DOHH2 (cell line): ENCODE results near the gene NPPA.

Experiments used
- H3F3A ChIP-seq: fragments of 200-600 bp; sonication (generic), shearing (Covaris generic); 2 replicates; pipeline ENCODE4 v1.6.0; 2016; ENCODE audit warnings: antibody characterized with exemption, mild to moderate bottlenecking; ENCODE audit not compliant: control insufficient read depth, insufficient read depth
- H3K27ac ChIP-seq: fragments of 200-600 bp; sonication (generic); 2 replicates; pipeline ENCODE4 v1.5.1; 2014; ENCODE audit warnings: low read depth, mild to moderate bottlenecking, low read length, moderate library complexity
- H3K27me3 ChIP-seq: fragments of 200-600 bp; sonication (generic); 2 replicates; pipeline ENCODE4 v1.6.1; 2014; ENCODE audit warnings: mild to moderate bottlenecking, low read length, mixed read lengths; ENCODE audit not compliant: control insufficient read depth
- H3K36me3 ChIP-seq: fragments of 200-600 bp; sonication (generic); 2 replicates; pipeline ENCODE4 v1.6.1; 2014; ENCODE audit warnings: mild to moderate bottlenecking, low read length, moderate library complexity, mixed read lengths; ENCODE audit not compliant: control insufficient read depth
- H3K4me1 ChIP-seq: fragments of 200-600 bp; sonication (generic); 2 replicates; pipeline ENCODE4 v1.6.1; 2014; ENCODE audit warnings: mild to moderate bottlenecking, low read length, mixed read lengths; ENCODE audit not compliant: control insufficient read depth
- H3K4me2 ChIP-seq: fragments of 200-600 bp; sonication (generic); 2 replicates; pipeline ENCODE4 v1.6.0; 2014; ENCODE audit warnings: mild to moderate bottlenecking, low read length, moderate library complexity
- H3K4me3 ChIP-seq: fragments of 200-600 bp; sonication (generic); 2 replicates; pipeline ENCODE4 v1.5.1; 2014; ENCODE audit warnings: mild to moderate bottlenecking, low read length, mixed read lengths
- H3K79me2 ChIP-seq: fragments of 200-600 bp; sonication (generic); 2 replicates; pipeline ENCODE4 v1.6.1; 2014; ENCODE audit warnings: mild to moderate bottlenecking, low read length, mixed read lengths; ENCODE audit not compliant: control insufficient read depth
- H3K9me2 ChIP-seq: fragments of 200-600 bp; sonication (generic); replicated peaks from 2 replicates; pipeline ENCODE4 v1.6.1; 2014; ENCODE audit warnings: mild to moderate bottlenecking, low read length, mixed read lengths; ENCODE audit not compliant: control insufficient read depth
- H3K9me3 ChIP-seq: fragments of 200-600 bp; sonication (generic); 2 replicates; pipeline ENCODE4 v1.6.1; 2014; ENCODE audit warnings: antibody characterized with exemption, low read length, mixed read lengths; ENCODE audit not compliant: control insufficient read depth, insufficient read depth
- H4K20me1 ChIP-seq: fragments of 200-600 bp; sonication (generic); 2 replicates; pipeline ENCODE4 v1.6.0; 2014; ENCODE audit warnings: low read depth, mild to moderate bottlenecking, antibody characterized with exemption, low read length, moderate library complexity; ENCODE audit not compliant: control insufficient read depth, insufficient read depth
- EZH2phosphoT487 ChIP-seq: fragments of 200-600 bp; sonication (generic); IDR thresholded peaks from 2 replicates; pipeline ENCODE4 v1.6.1; 2017; ENCODE audit warnings: borderline replicate concordance, mild to moderate bottlenecking, antibody characterized with exemption, low read length, moderate library complexity, mixed read lengths
- TF ChIP-seq, protein P1 (sequence below): fragments of 200-600 bp; sonication (generic); IDR thresholded peaks from one replicate; pipeline ENCODE4 v1.5.1; 2014; ENCODE audit warnings: antibody characterized with exemption, mild to moderate bottlenecking, low read depth, low read length; ENCODE audit not compliant: poor library complexity, severe bottlenecking

The NPPA gene

DNA sequence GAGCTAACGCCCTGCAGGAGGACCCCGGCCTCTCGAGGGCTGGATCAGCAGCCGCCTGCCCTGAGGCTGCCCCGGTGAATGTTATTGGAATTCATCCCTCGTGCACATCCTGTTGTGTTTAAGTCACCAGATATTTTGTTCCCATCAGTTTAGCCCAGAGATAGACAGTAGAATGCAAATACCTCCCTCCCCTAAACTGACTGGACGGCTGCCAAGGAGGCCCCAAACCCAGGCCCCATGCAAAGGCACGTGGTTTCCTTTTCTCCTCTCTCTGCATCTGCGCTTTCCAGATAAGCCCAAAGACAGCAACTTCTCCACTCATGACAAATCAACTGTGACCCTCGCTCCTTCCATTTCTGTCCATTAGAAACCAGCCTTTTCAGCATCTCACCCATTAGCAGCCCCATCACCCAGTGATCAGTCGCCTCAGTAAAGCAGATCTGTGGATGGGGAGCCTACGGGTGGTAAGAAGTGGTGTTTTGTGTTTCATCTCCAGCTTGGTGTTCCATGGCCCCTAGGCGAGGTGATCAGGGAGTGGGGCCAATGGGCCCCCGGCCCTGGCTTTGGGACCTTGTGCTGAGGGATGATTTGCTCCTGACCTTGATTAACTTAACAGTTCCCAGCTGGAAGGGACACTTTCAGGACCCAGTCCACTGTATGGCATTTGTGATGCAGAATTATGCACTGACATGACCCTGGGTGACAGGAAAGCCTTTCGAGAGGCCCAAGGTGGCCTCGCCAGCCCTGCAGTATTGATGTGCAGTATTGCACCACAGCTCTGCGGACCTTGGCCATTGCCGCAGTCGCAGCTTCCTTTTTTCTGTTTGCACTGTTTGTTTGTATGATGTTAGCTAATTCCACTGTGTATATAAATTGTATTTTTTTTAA lies 5.2 kb downstream of the NPPA start:
- H3K4me2 ChIP-seq: peak overlapping the region; percentile 91
- peak overlapping the region; percentile 88 for H3K27ac ChIP-seq
- H3K4me1 ChIP-seq: peaks cover 77% of the 10 kb centered on the region
- H3K27me3 ChIP-seq: no peaks in the 10 kb centered on the region
- H4K20me1 ChIP-seq: no peaks in the 10 kb centered on the region
- H3F3A ChIP-seq: peaks cover 15% of the 10 kb centered on the region
- peak overlapping the region; percentile 70 for H3K4me3 ChIP-seq
- H3K36me3 ChIP-seq: peaks cover 82% of the 10 kb centered on the region
- H3K9me2 ChIP-seq: no peaks in the 10 kb centered on the region
- TF ChIP-seq EZH2phosphoT487: no peak
- TF ChIP-seq, protein P1, sequence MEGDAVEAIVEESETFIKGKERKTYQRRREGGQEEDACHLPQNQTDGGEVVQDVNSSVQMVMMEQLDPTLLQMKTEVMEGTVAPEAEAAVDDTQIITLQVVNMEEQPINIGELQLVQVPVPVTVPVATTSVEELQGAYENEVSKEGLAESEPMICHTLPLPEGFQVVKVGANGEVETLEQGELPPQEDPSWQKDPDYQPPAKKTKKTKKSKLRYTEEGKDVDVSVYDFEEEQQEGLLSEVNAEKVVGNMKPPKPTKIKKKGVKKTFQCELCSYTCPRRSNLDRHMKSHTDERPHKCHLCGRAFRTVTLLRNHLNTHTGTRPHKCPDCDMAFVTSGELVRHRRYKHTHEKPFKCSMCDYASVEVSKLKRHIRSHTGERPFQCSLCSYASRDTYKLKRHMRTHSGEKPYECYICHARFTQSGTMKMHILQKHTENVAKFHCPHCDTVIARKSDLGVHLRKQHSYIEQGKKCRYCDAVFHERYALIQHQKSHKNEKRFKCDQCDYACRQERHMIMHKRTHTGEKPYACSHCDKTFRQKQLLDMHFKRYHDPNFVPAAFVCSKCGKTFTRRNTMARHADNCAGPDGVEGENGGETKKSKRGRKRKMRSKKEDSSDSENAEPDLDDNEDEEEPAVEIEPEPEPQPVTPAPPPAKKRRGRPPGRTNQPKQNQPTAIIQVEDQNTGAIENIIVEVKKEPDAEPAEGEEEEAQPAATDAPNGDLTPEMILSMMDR: no peak
- H3K79me2 ChIP-seq: no peaks in the 10 kb centered on the region
- H3K9me3 ChIP-seq: no peaks in the 10 kb centered on the region

DNA sequence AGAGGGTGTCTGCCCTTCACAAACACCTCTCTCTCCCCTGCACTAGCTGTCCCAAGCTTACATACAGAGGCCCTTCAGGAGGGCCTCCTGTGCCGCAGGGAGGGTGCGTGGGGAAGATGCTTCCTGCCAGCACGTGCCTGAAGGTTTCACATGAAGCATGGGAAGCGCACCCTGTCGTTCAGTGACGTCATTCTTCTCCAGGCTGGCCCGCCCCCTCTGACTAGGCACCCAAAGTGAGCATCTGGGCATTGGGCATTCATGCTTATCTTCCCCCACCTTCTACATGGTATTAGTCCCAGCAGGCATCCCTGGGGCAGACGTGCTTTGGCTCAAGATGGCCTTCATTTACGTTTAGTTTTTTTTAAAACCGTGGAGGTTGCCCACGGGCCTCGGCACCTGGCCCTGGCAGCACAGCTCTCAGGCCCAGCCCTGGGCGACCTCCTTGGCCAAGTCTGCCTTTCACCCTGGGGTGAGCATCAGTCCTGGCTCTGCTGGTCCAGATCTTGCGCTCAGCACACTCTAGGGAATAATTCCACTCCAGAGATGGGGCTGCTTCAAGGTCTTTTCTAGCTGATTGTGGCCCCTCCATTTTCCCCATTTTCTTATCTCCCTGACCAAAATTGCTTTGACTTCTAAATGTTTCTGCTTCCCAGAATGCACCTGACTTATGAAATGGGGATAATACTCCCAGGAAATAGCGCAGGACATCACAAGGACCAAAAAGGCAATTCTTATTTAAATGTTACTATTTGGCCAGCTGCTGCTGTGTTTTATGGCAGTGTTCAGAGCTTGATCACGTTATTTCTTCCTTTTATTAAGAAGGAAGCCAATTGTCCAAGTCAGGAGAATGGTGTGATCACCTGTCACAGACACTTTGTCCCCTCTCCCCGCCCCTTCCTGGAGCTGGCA lies 6.1 kb downstream of the NPPA start:
- peak overlapping the region; percentile 91 for H3K4me2 ChIP-seq

DNA sequence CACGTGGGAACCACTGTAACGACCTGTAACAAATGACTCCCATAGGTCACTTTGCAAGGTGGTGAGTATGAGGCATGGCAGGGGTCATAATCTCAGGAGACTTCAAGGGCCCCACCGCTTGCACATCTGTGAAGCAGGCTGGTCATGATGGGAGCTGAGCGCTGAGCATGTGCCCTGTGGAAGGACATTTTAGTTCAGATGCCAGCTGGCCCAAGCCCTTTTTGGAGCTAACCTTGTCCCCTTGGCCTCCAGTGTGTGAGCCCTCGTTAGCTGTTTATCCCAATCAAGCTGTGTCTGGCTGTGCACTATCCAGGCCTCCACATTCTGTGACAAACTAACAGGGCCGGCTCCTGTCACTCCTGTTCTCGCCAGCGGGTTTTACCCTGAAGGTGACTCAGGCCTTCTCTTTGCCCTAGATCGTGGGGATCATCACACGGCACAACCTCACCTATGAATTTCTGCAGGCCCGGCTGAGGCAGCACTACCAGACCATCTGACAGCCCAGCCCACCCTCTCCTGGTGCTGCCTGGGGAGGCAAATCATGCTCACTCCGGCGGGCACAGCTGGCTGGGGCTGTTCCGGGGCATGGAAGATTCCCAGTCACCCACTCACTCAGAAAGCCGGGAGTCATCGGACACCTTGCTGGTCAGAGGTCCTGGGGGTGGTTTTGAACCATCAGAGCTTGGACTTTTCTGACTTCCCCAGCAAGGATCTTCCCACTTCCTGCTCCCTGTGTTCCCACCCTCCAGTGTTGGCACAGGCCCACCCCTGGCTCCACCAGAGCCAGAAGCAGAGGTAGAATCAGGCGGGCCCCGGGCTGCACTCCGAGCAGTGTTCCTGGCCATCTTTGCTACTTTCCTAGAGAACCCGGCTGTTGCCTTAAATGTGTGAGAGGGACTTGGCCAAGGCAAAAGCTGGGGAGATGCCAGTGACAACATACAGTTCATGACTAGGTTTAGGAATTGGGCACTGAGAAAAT lies 7.6 kb downstream of the NPPA start:
- Histone ChIP-seq H3K79me2 (no peaks in the 10 kb centered on the region), H3K4me3 (no peak overlapping the region), H3K27ac (peak overlapping the region; percentile 88; the same call in 1 of the 2 replicates), H3K4me2 (peak overlapping the region; percentile 91; the same call in 1 of the 2 replicates), H3K9me3 (no peaks in the 10 kb centered on the region), H3K9me2 (no peaks in the 10 kb centered on the region), H3K36me3 (peaks cover 90% of the 10 kb centered on the region), H3F3A (peaks cover 11% of the 10 kb centered on the region), H3K27me3 (no peaks in the 10 kb centered on the region), H3K4me1 (peaks cover 59% of the 10 kb centered on the region), H4K20me1 (no peaks in the 10 kb centered on the region)
- TF ChIP-seq, protein P1: no peak
- no peak for TF ChIP-seq EZH2phosphoT487

More for the DNA sequence above, 6.1 kb downstream of the NPPA start:
- no peaks in the 10 kb centered on the region for H3K27me3 ChIP-seq
- peaks cover 86% of the 10 kb centered on the region for H3K36me3 ChIP-seq
- TF ChIP-seq EZH2phosphoT487: no peak
- TF ChIP-seq, protein P1: no peak
- peaks cover 15% of the 10 kb centered on the region for H3F3A ChIP-seq
- no peaks in the 10 kb centered on the region for H3K79me2 ChIP-seq
- no peaks in the 10 kb centered on the region for H3K9me3 ChIP-seq
- H3K4me1 ChIP-seq: peaks cover 70% of the 10 kb centered on the region
- no peaks in the 10 kb centered on the region for H4K20me1 ChIP-seq
- peak overlapping the region; percentile 70 for H3K4me3 ChIP-seq
- no peaks in the 10 kb centered on the region for H3K9me2 ChIP-seq
- peak overlapping the region; percentile 88 for H3K27ac ChIP-seq
